Measurements from ENCODE around the gene ABCF3.

The ABCF3 gene

GRCh38 chr3:184234224-184234623 is 48.2 kb downstream of the ABCF3 start:
- no peak for DNase-seq

- DNase-seq = no peak
Observed at GRCh38 chr3:184234671-184235380, 48.8 kb downstream of the ABCF3 start.

- DNase-seq = no peak
Observed at GRCh38 chr3:184235381-184236032, 49.5 kb downstream of the ABCF3 start.

GRCh38 chr3:184236033-184236410 is 50.0 kb downstream of the ABCF3 start:
- DNase-seq = no peak

- no peak for DNase-seq
Observed at GRCh38 chr3:184236636-184237035, 50.6 kb downstream of the ABCF3 start.

- no peak for DNase-seq
Observed at GRCh38 chr3:184237211-184237610, 51.2 kb downstream of the ABCF3 start.

GRCh38 chr3:184237807-184238206 is 51.8 kb downstream of the ABCF3 start:
- DNase-seq = no peak

GRCh38 chr3:184238246-184238818 is 52.3 kb downstream of the ABCF3 start:
- DNase-seq = no peak

GRCh38 chr3:184239221-184239620 is 53.2 kb downstream of the ABCF3 start:
- no peak for DNase-seq

GRCh38 chr3:184239708-184240107 is 53.7 kb downstream of the ABCF3 start:
- no peak for DNase-seq

GRCh38 chr3:184240384-184241140 is 54.6 kb downstream of the ABCF3 start:
- no peak for DNase-seq

- no peak for DNase-seq
Observed at GRCh38 chr3:184241141-184241446, 55.1 kb downstream of the ABCF3 start.

- DNase-seq = no peak
Observed at GRCh38 chr3:184241447-184242296, 55.7 kb downstream of the ABCF3 start.

- no peak for DNase-seq
Observed at GRCh38 chr3:184242297-184242685, 56.3 kb downstream of the ABCF3 start.
